A549 (cell line): ENCODE data around the gene SMIM11. TPM values are rescaled to one million over a fixed set of nuclear protein-coding genes. Genes with fewer than 3 reads are reported as not detected.
"Not testable (repeated sequence)": the region's sequence is repeated elsewhere in the genome, so short reads cannot be mapped to it uniquely, and the experiment has no call there.

Experiments used
- ATAC-seq, 2 experiments: fragments of 200-7000 bp in 1 of 2; fragments of >200 bp in 1 of 2; cut with Nextera tagmentation in 1 of 2; cut with Tn5 transposase in 1 of 2; 3 replicates each; pipeline versions ENCODE4 v1.8.0 to v1.9.1; 2018 to 2020; ENCODE audit warnings: mild to moderate bottlenecking in 1 of 2, moderate library complexity in 1 of 2
- CTCF ChIA-PET: fragments of 300-600 bp; sonication (Branson Sonifier 250); formaldehyde crosslinking; extraction: SDS; loops from one replicate; lab custom pipeline; 2021; ENCODE audit warnings: antibody characterized with exemption, inconsistent platforms; lab: Yijun Ruan, JAX
- POLR2A ChIA-PET: fragments of 350-600 bp; formaldehyde crosslinking; extraction: SDS; loops from one replicate; lab custom pipeline; 2021; ENCODE audit warnings: antibody characterized with exemption, inconsistent platforms; lab: Yijun Ruan, JAX
- DNase-seq, 2 experiments: peaks; one replicate each; pipeline versions ENCODE4 v3.0.0 to v3.0.0-alpha.2; 2011 to 2016; ENCODE audit warnings: low read depth in 1 of 2, low spot score in 1 of 2
- FAIRE-seq: peaks from 2 replicates; lab custom pipeline; 2011; peaks lifted over from hg19 to GRCh38; lab: Jason Lieb, UNC
- H3K27ac ChIP-seq, 2 experiments: fragments of >200 bp; sonication (Bioruptor Twin); formaldehyde crosslinking; 3 replicates each; pipeline ENCODE4 v1.5.1; 2016 to 2017
- H3K4me1 ChIP-seq: fragments of >200 bp; sonication (Bioruptor Twin); formaldehyde crosslinking; 3 replicates; pipeline ENCODE4 v1.6.1; 2016
- H3K4me2 ChIP-seq: fragments of >200 bp; sonication (Bioruptor Twin); formaldehyde crosslinking; 3 replicates; pipeline ENCODE4 v1.6.1; 2016
- H3K4me3 ChIP-seq: fragments of >200 bp; sonication (Bioruptor Twin); formaldehyde crosslinking; 3 replicates; pipeline ENCODE4 v1.5.1; 2016
- H3K9me3 ChIP-seq: fragments of >200 bp; sonication (Bioruptor Twin); formaldehyde crosslinking; 3 replicates; pipeline ENCODE4 v1.6.1; 2016
- WGBS: methylation state at CpG from one replicate; pipeline ENCODE4 v1.1.6; 2017; ENCODE audit errors: missing lambda C conversion rate; 5-methylcytosine and 5-hydroxymethylcytosine counted together
- polyA plus RNA-seq, 4 experiments: library from polyadenylated mRNA; depleted of rRNA in 3 of 4; stranded (reverse); fragments of >200 nt; fragmentation: RNase III in 1 of 4; extraction: RNeasy Plus Mini Kit Qiagen cat#74134 plus additional on column Dnase treatment in 1 of 4; gene quantifications; 2 replicates in 3 of 4; 3 replicates in 1 of 4; pipeline ENCODE4 v1.2.3, GENCODE V29; 2011 to 2017

The SMIM11 gene
- polyA plus RNA-seq, 2 of the 4 experiments (the other 2 are of a cell fraction), result 16.9 to 22.8 TPM

- ATAC-seq, FAIRE-seq, DNase-seq, H3K4me3 ChIP-seq, H3K4me1 ChIP-seq, H3K27ac ChIP-seq, H3K9me3 ChIP-seq, H3K4me2 ChIP-seq, CTCF ChIA-PET, POLR2A ChIA-PET: not testable (repeated sequence)
- no CpG with 5 or more reads among the region's 5 CpGs for WGBS
Measured at GRCh38 chr21:34400522-34400921, 25.2 kb downstream of the SMIM11 start.

DNA sequence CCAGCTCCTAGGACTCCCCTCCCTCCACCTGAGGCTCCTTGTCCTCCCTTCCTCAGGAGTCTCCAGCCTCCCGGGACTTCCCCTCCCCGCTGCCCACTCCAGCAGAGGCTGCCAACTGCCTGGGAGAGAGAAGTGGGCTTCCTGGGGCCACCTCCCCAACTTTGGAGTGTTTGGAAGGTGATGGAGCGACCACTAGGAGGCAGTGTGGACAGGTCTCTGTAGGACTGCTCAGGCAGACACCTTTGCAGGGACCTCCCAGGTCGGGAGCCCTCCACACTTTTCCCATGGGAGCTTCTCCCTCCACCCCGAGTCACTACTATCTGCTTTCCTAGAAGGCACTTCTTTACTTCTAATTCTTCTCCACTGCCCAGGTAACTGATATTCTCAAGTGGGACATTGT, 29.4 kb downstream of the SMIM11 start:
- DNase-seq, FAIRE-seq, H3K9me3 ChIP-seq, H3K4me3 ChIP-seq, H3K4me2 ChIP-seq, H3K27ac ChIP-seq, H3K4me1 ChIP-seq, CTCF ChIA-PET, POLR2A ChIA-PET: not testable (repeated sequence)
- 0 out of 6 replicates have a peak, but pooled peaks of 1 of the 2 experiments have one; percentile 34 for ATAC-seq
- no CpG with 5 or more reads among the region's 5 CpGs for WGBS

DNA sequence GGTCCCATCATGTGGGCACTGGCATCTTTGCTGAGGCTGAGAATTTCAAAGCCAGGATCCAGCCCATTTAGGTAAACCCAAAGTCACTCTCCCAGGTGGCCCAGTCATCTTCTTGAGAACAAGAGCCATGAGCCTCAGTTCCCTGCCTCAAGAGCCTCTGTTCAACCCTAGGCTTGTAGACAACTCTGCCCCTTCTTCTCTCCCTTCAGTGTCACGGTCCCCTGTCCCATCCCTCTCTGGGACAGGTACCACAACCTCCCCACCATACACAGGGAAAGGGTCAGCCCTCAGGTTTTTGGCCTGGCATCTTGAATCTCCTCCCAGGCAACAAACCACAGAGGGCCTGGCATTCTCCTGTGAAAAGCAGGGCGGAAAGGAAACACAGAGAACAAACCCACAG, 30.4 kb downstream of the SMIM11 start:
- no CpG with 5 or more reads among the region's 2 CpGs for WGBS
- H3K4me1 ChIP-seq, DNase-seq, CTCF ChIA-PET, ATAC-seq, H3K9me3 ChIP-seq, POLR2A ChIA-PET, FAIRE-seq, H3K27ac ChIP-seq, H3K4me3 ChIP-seq, H3K4me2 ChIP-seq: not testable (repeated sequence)

DNA sequence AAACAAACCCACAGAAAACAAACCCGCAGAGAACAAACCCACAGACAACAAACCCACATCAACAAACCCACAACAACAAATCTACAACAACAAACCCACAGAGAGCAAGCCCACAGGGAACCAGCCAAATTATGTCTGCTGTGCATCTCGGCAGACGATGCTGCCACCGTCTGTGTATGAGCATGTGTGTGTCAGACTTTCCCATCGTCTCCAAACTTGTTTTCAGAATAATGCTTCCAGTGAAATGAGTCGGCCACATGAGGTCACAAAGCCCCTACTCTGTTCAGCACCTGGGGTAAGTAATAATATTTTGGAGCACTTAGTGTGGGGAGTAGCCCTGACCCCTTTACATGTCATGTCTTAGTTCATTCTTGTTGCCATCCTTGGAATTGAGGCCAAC, 30.8 kb downstream of the SMIM11 start:
- FAIRE-seq, H3K4me2 ChIP-seq, CTCF ChIA-PET: not testable (repeated sequence)

DNA sequence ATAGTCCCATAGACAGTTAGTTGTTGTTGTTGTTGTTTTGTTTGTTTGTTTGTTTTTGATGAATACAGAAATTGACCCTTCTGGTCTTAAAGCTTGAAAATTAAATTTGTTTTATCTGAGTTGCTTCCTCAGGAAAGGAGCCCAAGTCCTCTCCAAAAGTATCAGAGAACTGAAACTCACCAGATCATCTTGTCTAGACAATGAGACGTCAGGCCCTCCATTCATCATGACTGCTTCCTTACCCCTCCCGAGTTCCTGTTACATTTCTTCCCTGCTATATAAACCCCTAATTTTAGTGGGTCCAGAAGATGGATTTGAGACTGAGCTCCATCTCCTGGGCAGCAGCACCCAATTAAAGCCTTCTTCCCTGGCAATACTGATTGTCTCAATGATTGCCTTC, 31.4 kb downstream of the SMIM11 start:
- H3K4me3 ChIP-seq, H3K4me1 ChIP-seq, POLR2A ChIA-PET, FAIRE-seq, H3K27ac ChIP-seq, H3K4me2 ChIP-seq, H3K9me3 ChIP-seq, ATAC-seq, DNase-seq, CTCF ChIA-PET: not testable (repeated sequence)
- no CpG with 5 or more reads among the region's 2 CpGs for WGBS

More for the DNA sequence above, 30.8 kb downstream of the SMIM11 start:
- H3K27ac ChIP-seq, H3K9me3 ChIP-seq, H3K4me3 ChIP-seq, ATAC-seq, POLR2A ChIA-PET, H3K4me1 ChIP-seq, DNase-seq: not testable (repeated sequence)
- WGBS, result no CpG with 5 or more reads among the region's 6 CpGs

GRCh38 chr21:34407294-34407693, 32.0 kb downstream of the SMIM11 start:
- H3K4me1 ChIP-seq, H3K27ac ChIP-seq, H3K4me3 ChIP-seq, FAIRE-seq, POLR2A ChIA-PET, ATAC-seq, H3K9me3 ChIP-seq, DNase-seq, CTCF ChIA-PET, H3K4me2 ChIP-seq: not testable (repeated sequence)
- WGBS, result no CpG with 5 or more reads among the region's 9 CpGs

DNA sequence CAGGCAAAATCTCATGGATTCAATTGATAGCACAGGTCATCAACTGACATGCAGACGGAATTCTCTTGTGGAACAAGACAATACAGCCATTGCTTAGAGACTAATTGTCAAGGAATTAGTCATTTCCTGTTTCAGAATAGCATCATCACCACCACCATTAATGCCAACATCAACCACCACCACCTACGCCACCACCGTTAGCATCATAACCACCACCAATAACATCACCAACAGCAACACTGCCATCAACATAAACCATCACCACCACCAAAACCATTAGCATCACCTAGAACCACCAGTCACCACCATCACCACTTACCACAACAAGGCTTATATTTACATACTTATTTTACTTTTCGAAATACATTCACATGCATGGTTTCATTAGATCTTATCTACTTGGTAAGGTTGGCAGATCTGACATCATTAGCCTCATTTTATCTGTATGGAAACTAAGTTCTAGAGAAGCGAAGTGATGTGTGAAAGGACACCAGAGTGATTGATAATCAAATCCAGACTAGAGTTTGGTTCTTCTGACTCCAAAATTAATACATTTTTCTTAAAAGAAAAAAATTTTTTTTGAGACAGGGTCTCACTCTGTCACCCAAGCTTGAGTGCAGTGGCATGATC, 42.3 kb downstream of the SMIM11 start:
- H3K27ac ChIP-seq, CTCF ChIA-PET, POLR2A ChIA-PET, H3K4me1 ChIP-seq, H3K9me3 ChIP-seq, H3K4me3 ChIP-seq, FAIRE-seq, DNase-seq, ATAC-seq, H3K4me2 ChIP-seq: not testable (repeated sequence)
- no CpG with 5 or more reads among the region's 5 CpGs for whole genome bisulfite sequencing

GRCh38 chr21:34423805-34424204, 48.5 kb downstream of the SMIM11 start, which contains the start of gene SMIM34:
Gene SMIM34, minus strand, starts transcription at chr21:34423951. Its CDS starts 112 bp downstream, at chr21:34423839.
- CTCF ChIA-PET, H3K4me1 ChIP-seq, H3K27ac ChIP-seq, ATAC-seq, POLR2A ChIA-PET, H3K4me3 ChIP-seq, H3K9me3 ChIP-seq, DNase-seq, FAIRE-seq, H3K4me2 ChIP-seq: not testable (repeated sequence)
- no CpG with 5 or more reads among the region's 4 CpGs for WGBS

GRCh38 chr21:34427339-34427738, 52.0 kb downstream of the SMIM11 start:
- FAIRE-seq, H3K4me3 ChIP-seq, H3K27ac ChIP-seq, POLR2A ChIA-PET, H3K4me2 ChIP-seq, CTCF ChIA-PET, DNase-seq, H3K4me1 ChIP-seq, ATAC-seq, H3K9me3 ChIP-seq: not testable (repeated sequence)
- WGBS, result no CpG with 5 or more reads among the region's 8 CpGs

- H3K4me2 ChIP-seq, H3K27ac ChIP-seq, DNase-seq, ATAC-seq, H3K4me3 ChIP-seq, CTCF ChIA-PET, POLR2A ChIA-PET, H3K9me3 ChIP-seq, H3K4me1 ChIP-seq, FAIRE-seq: not testable (repeated sequence)
- no CpG with 5 or more reads among the region's 6 CpGs for WGBS
Measured at GRCh38 chr21:34428441-34428840, 53.1 kb downstream of the SMIM11 start.

GRCh38 chr21:34429710-34430109, 54.4 kb downstream of the SMIM11 start:
- DNase-seq, H3K27ac ChIP-seq, H3K9me3 ChIP-seq, H3K4me1 ChIP-seq, CTCF ChIA-PET, FAIRE-seq, H3K4me2 ChIP-seq, POLR2A ChIA-PET, H3K4me3 ChIP-seq: not testable (repeated sequence)
- WGBS, result no CpG with 5 or more reads among the region's 5 CpGs
- ATAC-seq, result peak; percentile 77 to 87
